ENCODE results near the gene SDS.

Gene SDS, protein sequence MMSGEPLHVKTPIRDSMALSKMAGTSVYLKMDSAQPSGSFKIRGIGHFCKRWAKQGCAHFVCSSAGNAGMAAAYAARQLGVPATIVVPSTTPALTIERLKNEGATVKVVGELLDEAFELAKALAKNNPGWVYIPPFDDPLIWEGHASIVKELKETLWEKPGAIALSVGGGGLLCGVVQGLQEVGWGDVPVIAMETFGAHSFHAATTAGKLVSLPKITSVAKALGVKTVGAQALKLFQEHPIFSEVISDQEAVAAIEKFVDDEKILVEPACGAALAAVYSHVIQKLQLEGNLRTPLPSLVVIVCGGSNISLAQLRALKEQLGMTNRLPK

DNA sequence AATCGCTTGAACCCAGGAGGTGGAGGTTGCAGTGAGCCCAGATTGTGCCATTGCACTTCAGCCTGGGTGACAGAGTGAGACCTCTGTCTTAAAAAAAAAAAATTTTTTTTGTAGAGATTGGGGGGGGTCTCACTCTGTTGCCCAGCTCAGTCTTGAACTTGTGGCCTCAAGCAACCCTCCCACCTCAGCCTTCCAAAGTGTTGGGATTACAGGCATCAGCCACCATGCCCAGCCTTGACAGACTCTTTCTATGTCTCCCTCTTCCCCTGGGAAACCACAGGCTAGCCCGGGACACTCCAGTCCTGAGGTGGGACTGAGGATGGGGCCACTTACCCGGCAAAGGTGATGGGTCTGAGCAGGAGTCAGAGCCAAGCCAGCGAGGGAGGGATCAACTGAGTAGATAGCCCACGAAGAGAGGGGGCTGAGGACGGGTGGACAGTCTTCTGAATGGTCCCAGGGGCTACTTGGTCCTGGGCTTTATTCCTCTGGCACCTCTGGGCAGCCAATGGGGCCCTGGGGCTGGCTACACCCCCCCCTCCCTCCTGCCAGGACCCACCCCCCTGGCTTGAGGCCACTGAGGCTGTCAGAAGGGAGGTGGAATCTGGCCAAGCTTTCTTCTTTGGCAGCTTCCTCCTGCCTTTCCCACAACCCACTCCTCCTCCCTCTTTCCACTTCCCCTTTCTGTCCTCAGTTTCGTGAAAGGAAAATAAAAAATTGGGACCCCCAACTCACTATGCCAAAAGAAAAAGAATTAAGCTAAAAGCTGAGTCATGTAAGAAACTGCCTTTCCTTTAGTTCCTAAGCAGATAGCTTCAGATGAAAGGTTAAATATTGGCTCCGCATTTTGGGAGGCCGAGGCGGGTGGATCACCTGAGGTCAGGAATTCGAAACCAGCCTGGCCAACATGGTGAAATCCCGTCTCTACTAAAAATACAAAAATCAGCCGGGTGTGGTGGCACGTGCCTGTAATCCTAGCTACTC, at the start of gene SDS:
Gene SDS, minus strand, starts transcription at position 453 of the 981 bp plus-strand sequence. CDS start 4,179 bp downstream, outside the sequence.
- no peak within 1 kb of the TSS for H3K4me3 ChIP-seq (ENCODE audit: control insufficient read depth, low read depth, low read length)
- TF ChIP-seq CTCF (IDR thresholded peaks at IDR 0.05; ENCODE audit: control insufficient read depth, insufficient read depth, low read depth, low read length, missing control alignments) = no peak
- no peak for DNase-seq (ENCODE audit: low read depth)

DNA sequence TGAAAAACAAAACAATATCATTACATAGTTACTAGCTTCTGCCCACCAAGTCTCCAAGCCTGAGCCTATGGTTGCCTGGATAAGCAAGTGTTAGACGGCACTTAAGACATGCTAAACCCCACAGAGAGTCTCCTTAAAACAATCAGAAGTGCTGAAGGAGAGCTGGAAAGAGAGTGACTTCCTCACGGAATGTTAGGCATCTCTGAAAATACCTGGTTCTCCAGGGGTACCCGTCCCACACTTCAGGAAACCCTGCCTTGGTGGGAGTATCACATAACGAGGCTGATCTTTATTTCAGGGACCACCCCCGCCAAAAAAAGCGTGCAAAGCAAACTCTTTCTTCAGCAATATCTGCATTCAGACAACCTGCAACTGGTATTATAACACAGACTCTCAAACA, 49.6 kb upstream of the SDS start:
- no peak for TF ChIP-seq CTCF (IDR thresholded peaks at IDR 0.05; ENCODE audit: control insufficient read depth, insufficient read depth, low read depth, low read length, missing control alignments)
- DNase-seq (ENCODE audit: low read depth) = no peak
- no peak overlapping the region for H3K4me3 ChIP-seq (ENCODE audit: control insufficient read depth, low read depth, low read length)

DNA sequence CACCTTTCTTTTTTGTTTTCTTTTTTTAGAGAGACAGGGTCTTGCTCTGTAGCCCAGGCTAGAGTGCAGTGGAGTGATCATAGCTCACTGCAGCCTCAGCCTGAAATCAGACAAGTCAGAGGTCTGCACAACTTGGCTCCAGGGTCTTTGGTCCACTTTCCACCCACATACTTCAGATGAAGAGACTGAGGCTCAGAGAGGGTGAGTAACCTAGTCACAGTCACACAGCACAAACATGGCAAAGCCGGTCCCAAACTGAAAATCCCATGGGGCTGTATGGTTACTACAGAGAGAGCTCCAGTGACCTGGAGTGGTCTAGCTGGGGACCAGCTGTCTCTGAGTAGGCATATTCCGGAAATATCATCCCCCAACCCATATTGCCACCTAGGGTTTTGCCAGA, 48.8 kb upstream of the SDS start:
- no peak for DNase-seq (ENCODE audit: low read depth)
- no peak for TF ChIP-seq CTCF (IDR thresholded peaks at IDR 0.05; ENCODE audit: control insufficient read depth, insufficient read depth, low read depth, low read length, missing control alignments)

GRCh38 chr12:113449839-113450238, 46.2 kb upstream of the SDS start:
- TF ChIP-seq CTCF (IDR thresholded peaks at IDR 0.05; ENCODE audit: control insufficient read depth, insufficient read depth, low read depth, low read length, missing control alignments) = no peak
- no peak overlapping the region for H3K4me3 ChIP-seq (ENCODE audit: control insufficient read depth, low read depth, low read length)
- no peak for DNase-seq (ENCODE audit: low read depth)

More for the DNA sequence above, 48.8 kb upstream of the SDS start:
- H3K4me3 ChIP-seq (ENCODE audit: control insufficient read depth, low read depth, low read length) = no peak overlapping the region

DNA sequence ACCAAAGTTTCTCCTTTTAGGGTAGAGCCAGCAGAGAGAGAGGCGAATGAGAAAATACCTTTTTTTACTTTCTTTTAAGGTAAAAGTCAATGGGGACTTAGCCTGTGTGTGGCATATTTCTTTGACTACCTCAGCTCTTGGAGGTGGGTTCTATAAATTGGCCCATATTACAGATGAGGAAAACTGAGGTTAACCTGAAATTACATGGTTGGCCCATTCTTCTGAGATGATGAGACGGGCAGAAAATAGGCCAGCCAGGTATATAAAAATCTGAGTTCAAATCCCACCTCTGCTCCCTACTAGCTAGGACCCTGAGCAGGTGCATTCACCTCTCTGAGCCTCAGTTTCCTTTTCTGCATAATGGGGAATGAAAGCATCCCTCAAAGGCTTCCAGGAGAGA, 45.6 kb upstream of the SDS start:
- DNase-seq (ENCODE audit: low read depth) = no peak
- no peak overlapping the region for H3K4me3 ChIP-seq (ENCODE audit: control insufficient read depth, low read depth, low read length)
- no peak for TF ChIP-seq CTCF (IDR thresholded peaks at IDR 0.05; ENCODE audit: control insufficient read depth, insufficient read depth, low read depth, low read length, missing control alignments)

DNA sequence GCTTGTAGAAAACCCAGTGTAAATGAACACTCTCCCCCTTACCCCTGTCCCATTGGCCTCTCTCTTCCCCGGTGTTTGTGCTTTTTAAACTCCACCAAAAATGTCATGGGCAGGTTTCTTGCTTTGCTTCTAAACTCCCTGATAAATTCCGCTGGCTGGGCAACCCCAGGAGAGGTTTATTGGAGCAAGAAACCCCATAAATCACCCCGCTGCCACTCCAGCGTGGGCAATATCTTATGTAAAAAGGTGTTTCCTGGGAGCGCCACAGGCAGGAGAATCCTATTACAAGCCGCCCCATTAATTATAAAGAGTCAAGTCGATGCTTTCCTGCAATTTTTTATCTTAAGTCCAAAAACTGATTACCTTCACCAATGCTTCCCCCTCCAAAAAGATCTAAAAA, 45.2 kb upstream of the SDS start:
- H3K4me3 ChIP-seq (ENCODE audit: control insufficient read depth, low read depth, low read length) = no peak overlapping the region
- no peak for DNase-seq (ENCODE audit: low read depth)
- TF ChIP-seq CTCF (IDR thresholded peaks at IDR 0.05; ENCODE audit: control insufficient read depth, insufficient read depth, low read depth, low read length, missing control alignments) = no peak
